NCI-H69 (cell line): ENCODE results near the gene ARID1B.
A peak's percentile ranks its signal among the peaks of the same experiment; 100 is the strongest.

Experiments
- DNase-seq: peaks from one replicate; lab custom pipeline; 2025; lab: John Stamatoyannopoulos, UW

Gene ARID1B

DNA sequence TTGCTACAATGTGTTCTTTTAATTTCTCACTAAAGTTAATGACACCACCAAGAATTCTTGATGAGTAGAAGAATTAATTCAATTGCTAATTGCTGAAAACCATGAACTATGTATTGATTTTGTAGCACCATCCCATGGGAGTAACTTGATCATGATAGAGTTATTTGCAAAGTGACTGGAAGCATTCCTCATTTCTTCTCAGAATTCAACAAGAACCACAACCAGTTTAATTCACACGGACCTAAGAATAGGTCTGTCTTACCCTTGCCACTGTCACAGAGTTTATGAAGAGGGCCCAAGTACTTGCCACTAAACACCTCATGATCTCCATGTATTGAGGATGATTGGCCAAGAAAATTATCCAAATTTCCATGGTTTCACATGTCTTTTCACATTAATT is 324.0 kb downstream of the ARID1B start:
- DNase-seq, result no peak

DNA sequence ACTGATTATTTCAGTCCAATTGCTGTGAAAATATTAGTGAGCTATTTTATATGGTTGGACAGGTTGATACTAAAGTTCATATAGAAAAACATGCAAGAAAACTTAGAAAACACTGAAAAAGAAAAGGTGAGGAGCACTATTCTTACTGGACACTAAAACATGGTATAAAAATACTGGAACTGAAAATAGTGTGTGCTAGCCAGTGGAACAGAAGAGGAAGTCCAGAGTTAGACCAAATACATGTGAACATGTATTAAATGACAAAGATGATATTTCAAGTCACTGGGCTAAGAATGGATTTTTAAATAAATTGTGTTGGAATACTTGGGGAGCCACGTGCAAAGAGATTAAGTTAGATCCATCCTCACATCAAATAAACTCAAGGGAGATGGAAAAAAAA is 327.6 kb downstream of the ARID1B start:
- DNase-seq, result no peak

DNA sequence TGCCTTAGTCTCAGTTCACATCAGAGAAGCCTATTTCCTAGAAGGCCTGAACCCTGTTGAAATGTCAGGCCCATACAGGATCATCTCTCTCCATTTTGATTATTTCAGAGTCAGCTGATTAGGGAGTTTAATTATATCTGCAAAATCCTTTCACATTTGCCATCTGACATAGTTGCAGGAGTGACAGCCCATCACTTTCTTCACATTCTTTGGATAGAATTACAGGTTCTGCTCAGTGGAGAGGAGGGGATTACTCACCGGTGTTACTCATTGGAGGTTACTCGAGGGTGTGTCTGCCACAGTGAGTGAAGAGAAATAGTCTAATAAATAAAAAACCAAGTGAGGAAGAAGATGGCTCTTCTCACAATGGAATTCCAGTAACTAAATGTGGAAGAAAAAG is 329.3 kb downstream of the ARID1B start:
- DNase-seq, result peak; percentile 16

DNA sequence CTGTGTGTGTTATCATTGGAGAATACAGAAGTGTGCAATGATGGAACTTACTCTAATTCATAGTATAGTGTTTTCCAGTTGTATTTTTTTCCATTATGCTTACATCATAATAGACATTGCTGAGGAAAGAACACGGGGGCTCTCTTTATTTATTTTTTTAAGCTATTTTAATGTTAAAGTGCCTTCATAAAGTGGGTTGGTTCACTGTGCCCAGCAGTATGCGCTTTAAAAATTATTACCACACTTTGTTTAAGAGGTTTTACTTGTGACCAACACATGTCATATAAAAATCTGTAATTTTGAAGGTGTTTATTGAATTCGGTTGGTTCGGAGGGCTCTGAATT is 330.4 kb downstream of the ARID1B start:
- no peak for DNase-seq

DNA sequence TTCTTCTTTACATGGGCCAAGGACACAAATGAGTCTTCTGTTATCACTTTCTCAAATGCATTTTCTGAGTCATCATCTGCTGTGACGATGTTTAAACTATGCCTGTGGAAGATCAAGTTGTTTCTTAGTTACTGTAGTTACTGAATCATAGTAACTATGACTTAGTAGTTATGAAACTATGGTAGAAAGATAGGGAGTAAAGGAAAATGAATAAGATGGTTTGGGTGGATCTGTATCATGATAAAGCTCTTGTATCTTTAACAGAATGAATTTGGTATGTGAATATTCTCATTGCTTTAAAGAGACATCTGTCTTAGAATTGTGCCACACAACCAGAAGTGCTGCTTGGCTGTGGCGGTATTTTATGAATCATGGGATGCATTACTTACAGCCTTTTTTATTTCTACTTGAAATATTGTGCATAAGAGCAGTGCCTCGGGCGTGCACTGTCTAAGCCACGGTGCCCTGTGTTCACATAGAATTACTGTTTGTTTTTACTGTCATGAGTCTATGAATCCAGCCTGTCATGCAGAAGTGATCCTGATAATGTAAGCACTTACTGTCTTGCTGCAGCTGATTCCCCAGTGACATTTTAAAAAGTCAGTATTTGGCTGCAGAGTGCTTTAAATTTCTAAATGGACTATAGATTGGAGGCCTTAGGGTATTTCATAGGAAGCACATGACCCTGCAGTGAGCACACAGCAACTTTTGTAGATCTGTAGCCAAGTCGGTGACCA is 330.9 kb downstream of the ARID1B start:
- DNase-seq, result peak; percentile 78

DNA sequence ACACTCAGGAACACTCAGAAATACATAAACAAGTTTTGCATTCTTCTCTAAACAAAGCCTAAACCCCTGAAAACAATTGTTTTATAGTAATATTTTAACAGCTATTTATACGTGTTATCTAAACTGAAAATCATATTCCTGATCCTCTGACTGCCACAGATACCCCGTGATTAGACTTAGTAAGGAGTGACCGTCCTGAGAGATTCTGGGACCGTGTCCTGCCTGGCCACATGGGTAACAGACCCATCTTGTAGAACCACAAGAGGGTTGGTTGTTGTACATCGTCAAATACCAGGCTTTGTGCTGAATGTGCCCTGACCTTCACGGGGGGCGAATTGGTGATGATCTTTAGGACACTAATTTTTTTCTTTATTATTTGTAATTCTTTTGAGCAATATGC is 331.7 kb downstream of the ARID1B start:
- DNase-seq, result no peak

DNA sequence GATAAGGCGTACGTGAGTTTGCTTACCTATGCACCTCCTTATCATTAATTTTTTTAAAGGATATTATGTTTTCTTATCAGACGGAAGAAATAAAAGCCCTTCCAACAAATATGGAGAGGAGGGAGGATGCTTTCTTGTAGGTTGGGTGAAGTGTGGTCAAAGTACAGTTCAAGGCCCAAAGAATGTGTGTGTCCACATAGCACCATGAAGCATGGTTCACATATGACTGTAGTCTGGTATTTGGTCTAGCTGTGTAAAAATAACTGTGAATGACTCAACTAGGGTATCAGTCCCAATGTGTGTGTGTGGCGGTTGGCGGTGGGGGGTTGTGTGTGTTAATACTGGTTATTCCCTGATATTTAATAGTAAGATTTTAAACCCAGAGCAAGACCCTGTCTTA is 333.4 kb downstream of the ARID1B start:
- DNase-seq, result no peak

DNA sequence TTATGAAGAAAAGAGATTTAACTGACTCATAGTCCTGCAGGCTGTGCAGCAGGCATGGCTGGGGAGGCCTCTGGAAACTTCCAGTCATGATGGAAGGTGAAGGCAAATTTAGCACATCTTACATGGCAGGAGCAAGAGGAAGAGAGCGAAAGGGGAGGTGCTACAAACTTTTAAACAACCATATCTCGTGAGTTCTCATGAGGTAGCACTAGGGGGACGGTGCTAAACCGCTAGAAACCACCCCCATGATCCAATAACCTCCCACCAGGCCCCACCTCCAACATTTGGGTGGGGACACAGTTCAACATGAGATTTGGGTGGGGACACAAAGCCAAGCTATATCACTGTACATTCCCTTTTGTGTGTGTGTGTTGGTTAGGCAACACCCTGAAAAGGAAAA is 336.2 kb downstream of the ARID1B start:
- DNase-seq, result no peak

DNA sequence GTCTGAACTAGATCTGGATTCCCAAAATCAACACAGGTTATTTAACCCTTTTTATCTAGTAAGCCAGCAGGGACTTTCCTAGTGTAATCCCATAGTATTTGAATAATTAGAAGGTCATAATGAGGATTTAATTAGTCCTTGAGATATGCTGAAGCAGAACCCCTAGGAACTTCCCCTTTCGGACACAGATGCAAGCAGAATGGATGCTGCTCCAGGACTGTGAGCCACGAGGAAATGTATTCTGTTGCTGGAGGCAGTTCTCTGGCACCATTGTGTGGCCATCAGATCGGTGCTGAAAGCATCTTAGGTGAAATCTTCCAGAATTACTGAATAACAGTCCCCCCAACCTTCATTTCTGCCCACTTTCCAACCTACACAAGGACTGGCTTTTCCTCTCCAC is 339.2 kb downstream of the ARID1B start:
- DNase-seq, result peak; percentile 14

DNA sequence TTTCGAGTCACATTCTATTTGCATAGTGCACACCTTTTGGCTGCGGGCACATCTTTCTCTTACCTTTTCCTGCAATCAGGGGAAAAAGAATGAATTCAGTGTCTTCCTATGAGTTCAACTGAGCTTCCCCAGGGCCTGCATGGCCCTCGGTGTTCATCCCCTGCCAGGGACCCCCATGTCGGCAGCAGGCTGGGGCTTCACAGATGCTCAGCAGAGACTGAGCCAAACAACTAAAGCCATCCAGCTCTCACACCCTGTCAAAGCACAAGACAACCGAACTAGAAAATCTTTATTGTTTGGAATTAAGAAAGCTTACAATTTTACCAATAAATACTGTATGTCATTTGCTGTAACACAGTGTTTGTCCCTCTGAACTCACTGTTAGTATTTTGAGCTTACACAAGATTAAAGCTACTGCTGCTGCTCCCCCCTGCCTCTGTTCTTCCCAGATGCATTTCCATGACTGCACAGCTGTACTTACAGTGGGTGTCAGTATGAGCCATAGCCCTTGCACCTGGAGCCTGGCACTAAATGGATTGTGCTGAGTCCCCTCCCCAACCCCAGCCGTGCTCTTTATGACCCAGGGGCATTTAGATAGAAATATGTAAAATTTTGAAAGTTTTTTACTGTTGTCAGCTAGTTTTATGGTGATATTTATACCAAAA is 340.4 kb downstream of the ARID1B start:
- no peak for DNase-seq

DNA sequence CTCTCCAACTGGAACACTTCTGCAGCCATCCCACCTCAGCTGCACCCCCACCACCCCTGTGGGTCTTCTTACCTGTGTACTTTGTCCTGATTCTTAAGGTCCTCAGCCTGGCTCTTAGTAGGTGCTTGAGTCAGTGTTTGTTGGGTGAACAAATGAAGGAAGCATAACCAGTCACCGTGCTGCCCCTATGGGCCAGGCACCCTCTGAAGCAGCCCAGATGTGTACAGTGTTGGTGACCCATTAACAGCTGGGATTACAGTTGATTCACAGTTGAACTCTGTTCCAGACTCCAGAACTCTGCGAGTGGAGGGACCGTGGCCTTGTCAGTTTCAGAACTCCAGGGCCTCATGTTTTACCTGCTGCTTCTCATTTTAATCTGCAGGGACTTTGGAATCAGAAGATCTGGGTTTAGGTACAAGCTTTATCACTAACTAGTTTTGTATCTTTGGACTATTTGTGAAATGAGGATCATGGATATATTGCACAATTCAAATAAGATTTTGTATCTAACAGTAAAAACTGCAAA is 342.4 kb downstream of the ARID1B start:
- no peak for DNase-seq

DNA sequence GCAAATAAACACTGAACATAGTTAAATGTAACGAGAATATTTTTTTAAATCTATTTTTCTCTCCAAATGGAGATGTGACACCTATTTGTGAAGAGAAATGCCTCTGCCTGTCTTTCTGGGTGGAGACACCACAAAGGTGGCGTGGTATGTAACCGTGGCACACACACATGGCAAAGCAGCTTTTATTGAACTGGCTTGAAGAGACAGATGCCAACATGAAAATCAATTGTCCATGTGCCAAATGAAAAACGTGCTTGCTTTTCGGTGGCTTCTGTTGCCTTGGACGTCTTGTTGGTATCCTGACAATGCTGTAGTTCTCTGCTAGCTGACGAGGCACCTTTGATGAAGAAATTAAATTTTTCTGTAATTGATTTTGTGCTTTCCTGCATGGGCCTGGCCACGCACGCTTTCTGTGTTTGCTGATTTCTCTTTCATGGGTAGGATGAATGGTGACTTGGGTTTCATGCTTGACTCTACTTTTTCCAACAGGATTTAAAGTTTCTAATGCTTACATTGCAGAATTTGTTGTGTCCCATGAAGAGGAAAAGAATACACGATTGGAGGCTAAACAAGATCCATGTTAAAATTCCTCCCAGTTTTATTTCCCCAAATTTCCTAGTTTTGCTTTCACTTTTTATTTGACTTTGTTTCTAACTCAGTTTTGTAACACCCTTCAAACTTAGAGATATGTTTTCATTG is 343.5 kb downstream of the ARID1B start:
- DNase-seq, result no peak

DNA sequence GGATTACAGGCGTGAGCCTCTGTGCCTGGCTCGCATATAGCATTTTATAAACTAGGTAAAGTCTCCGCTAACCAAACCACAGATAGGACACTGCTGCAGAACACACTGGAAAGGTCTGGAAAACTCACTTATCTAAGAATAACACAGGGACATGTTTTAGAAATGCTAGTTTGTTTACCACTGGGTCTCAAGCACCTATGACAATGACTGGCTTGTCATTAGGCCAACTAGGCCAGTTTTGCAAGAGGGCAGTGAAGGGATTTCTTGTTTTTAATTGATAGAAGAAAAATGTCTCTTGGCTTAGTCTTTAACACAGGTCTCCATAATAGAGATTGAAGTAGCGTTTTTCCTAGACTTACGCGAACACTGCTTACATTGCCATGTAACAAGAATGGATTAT is 344.7 kb downstream of the ARID1B start:
- DNase-seq, result no peak

DNA sequence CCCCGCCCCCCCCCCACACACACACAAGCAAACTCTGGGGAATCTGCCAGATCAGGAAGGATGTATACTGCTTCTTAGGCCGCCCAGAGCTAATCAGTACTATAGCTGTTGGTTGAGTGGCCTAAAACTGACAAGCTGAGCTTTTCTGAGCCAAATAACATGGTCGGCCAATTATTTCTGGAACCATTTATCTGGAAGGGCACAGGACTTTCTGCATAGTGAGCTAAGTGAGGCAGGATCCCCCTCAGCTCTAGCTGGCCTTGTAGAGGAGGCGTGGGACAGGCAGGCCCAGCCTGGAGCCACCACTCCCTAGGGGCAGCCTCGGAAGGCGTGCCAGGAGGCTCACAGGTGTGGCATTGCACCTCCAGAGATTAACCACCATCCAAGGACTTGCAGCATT is 346.1 kb downstream of the ARID1B start:
- DNase-seq, result no peak

DNA sequence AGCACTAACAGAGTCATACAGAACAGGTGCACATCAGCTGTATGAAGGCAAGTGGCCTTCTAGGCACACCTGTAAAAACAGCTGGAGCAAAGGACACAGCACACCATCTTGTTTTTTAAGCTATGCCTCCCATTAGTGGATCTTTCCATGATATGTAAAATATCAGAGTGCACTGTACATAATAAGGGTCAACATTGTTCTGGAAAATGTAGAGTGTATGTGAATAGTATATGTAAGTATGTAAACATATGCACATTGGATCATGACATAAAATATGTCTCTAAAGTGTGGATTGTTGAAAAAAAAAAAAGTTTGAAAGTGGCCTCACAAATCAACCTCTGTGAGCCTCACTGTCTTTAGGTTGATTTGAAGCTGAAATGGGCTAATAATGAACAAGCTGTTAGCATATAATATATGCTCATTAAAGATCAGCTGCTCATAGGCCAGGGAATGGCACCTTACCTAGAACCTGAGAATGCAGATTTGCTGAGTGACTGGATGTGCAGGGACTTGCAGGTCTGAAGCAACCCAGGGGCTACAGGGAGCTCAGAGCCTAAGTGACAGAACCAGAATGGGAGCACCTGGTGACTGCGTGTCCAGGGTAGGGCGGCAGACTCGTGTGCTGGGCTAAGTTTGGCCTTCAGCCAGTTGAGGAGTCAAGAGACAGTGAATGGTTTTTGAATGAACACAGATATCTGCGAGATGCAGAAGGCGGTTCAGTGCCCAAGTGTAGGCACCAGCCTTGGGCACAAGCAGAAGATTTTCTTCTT is 347.5 kb downstream of the ARID1B start:
- no peak for DNase-seq

DNA sequence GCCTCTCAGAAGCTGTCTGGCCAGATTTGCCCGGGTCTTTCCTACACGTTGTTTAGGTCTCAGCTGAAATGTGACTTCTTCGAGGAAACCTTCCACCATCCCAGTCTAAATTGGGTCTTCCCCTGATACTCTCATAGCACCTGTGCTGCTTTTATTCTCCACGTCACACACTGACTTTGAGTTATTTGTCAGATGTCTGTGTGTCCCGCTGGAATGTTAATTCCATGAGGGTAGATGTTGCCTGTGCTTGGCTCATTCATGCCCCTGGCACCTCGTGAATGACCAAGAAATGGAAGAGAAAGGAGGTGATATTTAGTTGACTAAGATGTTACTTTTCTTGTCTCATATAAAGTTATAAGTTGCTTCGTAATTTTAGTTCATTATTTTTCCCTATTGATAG is 348.4 kb downstream of the ARID1B start:
- DNase-seq, result no peak

DNA sequence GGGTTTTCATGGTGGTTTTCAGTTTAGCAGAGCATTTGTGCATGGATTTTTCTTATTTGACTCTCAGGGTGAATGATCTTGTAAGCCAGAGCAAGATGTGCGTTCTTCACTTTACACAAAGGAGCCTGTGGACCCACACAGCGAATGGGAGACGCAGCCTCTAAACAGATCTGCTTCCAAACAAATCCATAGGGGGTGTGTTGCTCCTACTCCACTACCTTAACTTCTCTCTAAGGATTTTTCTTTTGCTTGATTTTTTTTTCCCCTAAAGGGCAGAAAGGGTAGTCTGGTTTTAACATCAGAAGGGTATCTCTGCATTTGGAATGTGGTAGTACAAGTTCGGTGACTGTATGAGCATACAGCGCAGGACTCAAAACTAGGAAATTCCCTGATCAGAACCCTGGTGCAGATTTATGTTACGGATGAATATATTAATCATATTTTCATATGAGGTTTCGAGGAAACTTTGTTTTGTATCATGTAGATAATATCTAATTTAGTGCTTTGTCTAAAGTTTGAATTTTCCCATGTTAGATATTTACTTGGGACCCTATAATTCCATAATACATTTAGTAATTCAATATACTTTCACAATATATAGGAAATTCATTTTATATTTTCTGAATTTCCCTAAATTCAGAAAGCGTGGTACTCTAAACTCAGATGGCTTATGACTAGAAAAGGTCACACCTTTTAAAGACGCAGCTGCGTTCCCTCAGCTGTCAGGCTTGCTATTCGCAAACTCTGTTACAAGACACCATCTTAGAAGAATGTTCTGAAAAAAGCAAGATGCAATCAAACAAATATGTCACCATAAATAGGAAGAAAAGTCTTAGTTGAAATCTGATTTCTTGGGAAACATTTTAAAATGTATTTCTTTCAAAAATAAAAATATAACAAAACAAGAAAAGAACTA is 349.3 kb downstream of the ARID1B start:
- DNase-seq, result no peak

DNA sequence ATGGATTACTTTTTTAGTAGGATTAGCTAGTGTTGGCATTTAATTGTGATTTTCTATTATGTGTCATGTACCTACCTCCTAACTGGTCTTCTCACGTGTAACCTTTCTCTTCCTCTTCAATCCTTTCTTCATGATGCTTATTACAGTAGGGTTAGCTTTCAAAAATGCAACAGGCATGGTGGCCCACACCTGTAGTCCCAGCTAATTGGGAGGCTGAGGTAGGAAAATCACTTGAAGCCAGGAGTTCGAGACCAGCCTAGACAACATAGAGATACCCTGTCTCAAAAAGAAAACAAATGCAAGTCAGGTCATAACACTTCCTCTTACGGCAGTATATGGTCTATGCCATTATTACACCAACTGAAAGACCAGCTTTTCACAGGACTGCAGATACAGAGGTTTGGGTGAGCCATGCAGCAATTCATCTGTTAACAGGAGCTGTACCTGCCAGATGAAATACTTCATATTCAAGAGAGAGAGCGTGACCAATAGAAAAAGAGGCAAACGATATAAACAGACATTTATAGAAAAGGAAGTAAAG is 351.1 kb downstream of the ARID1B start:
- no peak for DNase-seq

DNA sequence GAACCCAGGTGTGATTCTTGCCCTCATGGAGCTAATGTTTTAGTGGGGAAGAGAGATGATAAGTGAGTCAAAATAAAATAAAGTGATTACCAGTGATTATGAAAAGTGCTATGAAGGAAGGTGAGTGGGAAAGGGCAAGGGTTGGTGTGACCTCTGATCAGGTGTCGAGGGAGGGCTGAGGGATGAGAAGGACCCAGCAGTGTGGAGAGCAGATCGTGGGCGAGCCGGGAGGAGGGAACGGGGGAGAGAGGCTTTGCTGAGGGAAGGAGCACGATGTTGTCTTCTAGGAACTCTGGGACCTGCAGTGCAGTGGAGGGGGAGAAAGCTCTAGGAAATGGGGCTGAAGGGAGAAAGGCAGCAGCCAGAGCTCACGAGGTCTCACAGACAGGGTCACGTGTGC is 354.1 kb downstream of the ARID1B start:
- no peak for DNase-seq

DNA sequence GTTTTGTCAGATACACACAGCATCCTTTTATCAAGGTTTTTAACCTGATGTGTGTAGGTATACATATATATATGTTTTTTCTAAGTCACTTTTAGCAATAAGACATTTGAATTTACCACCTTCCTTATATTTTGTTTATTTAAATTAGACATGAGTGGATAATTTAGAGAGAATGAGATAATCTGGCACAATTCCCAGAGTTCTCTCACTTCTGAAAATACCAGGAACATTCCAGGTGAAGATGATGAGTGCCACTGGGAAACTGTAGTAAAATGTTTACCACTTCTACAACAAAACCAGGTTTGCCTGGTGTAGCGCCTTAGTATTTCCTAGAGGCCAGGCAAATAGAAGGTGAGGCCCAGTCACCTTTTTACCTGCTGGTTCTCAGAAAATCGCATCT is 356.7 kb downstream of the ARID1B start:
- no peak for DNase-seq

DNA sequence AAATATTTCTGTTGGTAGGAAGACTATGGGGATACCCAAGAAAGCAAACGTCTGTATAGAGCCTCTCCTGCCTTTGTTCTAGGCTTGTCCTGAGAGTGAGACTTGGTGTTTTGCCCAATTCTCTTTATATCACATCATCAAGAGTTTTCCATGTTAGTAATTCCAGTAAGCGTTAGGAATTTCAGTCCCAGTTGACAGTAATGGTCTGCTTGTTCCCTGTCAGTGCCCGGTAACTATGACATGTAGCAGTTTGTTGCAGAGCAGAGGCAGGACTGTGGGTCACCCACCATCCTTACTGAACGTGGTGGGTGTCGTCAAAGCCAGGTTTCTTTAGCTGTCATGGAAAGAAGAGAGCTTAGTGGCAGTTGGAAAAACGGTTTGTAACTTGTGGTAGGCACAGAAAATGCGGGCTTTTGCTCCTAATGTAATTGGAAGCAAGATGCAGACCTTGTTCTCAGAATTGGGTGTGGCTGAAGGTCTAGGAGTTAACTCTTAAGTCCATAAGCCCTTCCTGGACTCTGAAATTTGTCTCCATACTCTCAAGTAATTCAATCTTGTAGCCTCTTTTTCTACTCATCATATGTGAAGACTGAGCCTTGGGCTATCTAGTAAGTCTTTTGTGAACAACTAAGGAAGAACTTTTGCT is 357.3 kb downstream of the ARID1B start:
- no peak for DNase-seq
